Measurements from ENCODE around the gene GABPB1.

Gene GABPB1

GRCh38 chr15:50275091-50275490 lies 79.9 kb downstream of the GABPB1 start:
- DNase-seq = no peak

DNA sequence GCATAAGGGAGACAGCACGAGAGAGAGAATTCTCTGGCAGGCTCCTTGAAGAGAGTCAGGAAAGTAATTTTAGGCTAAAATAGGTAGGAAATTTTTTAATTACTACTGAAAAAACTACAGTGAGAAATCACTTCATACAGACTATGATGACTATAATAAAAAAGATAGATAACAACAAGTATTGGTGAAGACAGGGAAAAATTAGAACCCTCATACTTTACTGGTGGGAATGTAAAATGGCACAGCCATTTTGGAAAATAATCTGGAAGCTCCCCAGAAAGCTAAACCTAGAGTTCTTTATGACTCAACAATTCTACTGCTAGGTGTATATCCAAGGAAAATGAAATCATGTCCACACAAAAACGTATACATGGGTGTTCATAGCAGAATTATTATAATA lies 87.4 kb downstream of the GABPB1 start:
- no peak for DNase-seq

- no peak for DNase-seq
These were observed 89.4 kb downstream of the GABPB1 start, which contains the start of gene HDC for GRCh38 chr15:50265620-50266019. TSS of gene HDC (minus strand) at chr15:50265726. CDS start at chr15:50265623, 103 bp downstream.

- DNase-seq = peak; percentile 75
These were observed 92.5 kb downstream of the GABPB1 start for GRCh38 chr15:50262533-50262932.

DNA sequence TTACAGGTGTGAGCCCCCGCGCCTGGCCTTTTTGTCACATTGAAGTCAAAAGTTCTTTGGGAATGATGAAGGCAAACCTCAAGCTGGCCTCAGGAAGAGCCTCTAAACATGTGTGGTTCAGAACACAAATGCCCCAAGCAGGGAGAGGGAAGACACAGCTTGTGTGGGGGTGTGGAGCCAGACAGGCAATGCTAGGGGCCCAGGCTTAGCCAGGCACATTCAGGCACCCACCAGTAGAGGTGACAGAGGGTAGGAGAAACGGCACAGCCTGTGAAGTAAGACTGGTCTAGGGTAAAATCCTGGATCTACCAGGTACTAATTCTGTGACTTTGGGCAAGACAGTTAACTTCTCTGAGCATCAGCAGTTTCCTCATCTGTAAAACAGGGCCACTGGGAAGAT lies 93.0 kb downstream of the GABPB1 start:
- DNase-seq = no peak

GRCh38 chr15:50260969-50261496 lies 94.0 kb downstream of the GABPB1 start:
- DNase-seq = no peak

GRCh38 chr15:50259276-50259675 lies 95.7 kb downstream of the GABPB1 start:
- DNase-seq = no peak

DNA sequence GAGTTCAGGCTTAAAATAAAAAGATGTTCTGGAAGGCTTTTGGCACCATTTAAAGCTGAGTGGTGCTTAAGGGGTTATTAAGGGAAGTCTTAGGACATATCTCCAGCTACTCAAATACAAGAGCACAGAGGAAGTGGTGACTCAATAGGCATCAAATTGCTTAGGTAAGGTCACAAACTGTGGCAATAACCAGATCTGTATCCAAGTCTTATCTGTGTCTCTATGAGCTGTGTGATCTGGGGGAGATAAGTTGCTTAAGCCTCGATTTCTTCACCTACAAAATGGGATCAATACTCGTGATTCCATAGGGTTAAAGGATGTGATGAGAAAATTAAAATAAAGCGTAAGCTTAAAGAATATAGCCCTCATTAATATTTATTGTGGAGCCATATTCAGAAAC lies 97.1 kb downstream of the GABPB1 start:
- no peak for DNase-seq

GRCh38 chr15:50257332-50257731 lies 97.7 kb downstream of the GABPB1 start:
- DNase-seq = no peak

DNA sequence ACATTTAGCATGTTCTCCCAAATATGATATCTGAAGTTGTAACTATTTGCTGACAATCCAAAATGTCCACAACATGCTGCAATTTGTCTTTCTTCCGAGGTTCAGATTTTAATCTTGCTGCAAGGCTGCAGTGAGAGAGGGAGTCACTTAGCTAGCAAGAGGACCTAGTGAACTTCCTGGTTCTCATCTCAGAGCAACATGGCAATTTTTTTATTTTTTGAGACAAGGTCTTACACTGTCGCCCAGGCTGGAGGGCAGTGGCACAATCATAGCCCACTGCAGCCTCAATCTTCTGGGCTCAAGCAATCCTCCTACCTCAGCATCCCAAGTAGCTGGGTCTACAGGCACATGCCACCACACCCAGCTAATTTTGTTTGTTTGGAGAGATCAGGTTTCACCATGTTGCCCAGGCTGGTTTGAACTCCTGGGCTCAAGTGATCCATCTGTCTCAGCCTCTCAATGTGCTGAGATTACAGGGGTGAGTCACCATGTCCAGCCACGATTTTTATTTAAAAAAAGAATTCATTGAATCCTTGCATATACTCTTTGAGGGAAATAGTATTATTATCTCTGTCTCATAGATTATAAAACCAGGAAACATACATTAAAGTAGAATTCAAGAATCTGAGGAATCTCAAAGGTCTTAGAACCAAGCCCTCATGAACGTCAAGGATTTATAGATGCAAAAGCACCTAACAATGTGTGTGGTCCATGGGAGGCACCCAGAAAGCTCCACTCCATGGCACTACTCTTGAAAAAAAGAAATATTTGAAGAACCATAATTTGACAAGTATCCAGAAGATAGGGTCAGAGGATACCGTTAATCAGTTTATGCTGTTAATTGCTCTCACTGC lies 98.6 kb downstream of the GABPB1 start:
- no peak for DNase-seq

DNA sequence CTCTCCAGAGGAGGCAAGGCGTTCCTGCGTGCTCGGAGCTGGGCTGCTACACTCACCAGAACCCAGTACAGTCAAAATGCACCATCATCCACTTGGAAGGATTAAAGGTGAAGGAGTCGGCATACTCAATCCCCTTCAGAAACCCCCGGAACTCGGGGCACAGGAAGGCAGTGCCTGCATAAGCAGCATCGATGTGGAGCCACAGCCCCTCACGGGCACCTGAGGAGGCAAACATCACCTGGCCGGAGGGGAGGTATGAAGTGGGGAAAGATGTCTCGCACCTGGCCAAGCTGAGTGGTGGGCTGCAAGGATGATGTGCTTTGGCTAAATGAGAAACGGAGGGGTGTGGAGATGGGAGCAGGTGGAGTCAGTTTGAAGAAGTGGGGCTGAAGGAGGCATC lies 102.4 kb downstream of the GABPB1 start:
- DNase-seq = no peak

DNA sequence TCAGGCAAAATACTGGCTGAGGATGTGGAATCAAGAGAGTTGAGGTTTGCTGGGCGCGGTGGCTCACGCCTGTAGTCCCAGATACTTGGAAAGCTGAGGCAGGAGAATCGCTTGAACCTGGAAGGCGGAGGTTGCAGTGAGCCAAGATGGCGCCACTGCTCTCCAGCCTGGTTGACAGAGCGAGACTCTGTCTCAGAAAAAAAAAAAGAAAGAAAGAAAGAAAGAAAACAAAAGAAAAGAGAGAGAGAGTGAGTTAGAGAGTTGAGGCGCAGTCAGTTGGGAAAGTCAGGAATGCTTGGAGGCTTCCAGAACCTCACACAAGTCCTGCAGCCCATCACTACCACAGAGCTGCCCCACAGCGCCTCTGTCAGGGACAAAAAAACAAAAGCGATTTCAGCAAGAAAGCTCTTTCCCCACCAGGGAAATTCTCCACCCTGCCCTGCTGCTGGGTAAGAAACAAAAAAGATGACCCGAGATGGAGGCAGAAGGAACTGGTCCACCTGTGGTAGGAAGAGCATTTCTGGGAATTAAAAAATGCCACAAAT lies 103.3 kb downstream of the GABPB1 start:
- no peak for DNase-seq

- DNase-seq = no peak
These were observed 104.1 kb downstream of the GABPB1 start for GRCh38 chr15:50250760-50251394.

GRCh38 chr15:50249704-50250103 lies 105.3 kb downstream of the GABPB1 start:
- no peak for DNase-seq

- no peak for DNase-seq
These were observed 105.9 kb downstream of the GABPB1 start for GRCh38 chr15:50248994-50249582.

- peak; percentile 77 for DNase-seq
These were observed 107.0 kb downstream of the GABPB1 start for GRCh38 chr15:50247819-50248655.

GRCh38 chr15:50246631-50247030 lies 108.4 kb downstream of the GABPB1 start:
- DNase-seq = no peak

DNA sequence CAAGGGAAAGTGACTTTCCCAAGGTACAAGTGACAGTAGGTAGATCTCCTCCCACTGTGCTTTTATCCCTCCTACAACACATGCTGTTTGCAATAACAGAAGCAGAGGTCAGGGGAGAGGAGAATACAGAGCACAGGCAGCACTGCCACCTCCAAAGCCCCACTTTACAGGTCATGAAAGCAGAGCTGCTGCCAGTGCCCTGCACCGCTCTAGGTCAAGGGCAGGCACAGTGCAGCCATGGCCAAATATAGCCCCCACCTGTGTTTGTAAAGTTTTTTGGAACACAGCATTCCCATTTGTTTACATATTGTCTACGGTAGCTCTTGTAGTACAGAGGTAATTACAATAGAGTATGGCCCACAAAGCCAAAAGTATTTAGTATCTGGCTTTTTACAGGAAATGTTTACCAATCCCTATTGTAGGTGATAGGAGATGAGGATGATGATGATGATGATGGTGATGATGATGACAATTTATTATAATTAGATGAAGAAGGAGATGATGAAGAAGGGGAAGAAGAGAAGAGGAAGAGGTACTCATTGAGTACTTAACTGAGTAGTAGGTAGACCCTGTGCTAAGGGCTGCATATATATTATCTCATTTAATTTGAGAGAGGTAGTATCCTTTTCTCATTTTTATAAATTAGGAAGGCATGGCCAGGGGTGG lies 109.9 kb downstream of the GABPB1 start:
- no peak for DNase-seq

GRCh38 chr15:50244153-50244552 lies 110.8 kb downstream of the GABPB1 start:
- no peak for DNase-seq

DNA sequence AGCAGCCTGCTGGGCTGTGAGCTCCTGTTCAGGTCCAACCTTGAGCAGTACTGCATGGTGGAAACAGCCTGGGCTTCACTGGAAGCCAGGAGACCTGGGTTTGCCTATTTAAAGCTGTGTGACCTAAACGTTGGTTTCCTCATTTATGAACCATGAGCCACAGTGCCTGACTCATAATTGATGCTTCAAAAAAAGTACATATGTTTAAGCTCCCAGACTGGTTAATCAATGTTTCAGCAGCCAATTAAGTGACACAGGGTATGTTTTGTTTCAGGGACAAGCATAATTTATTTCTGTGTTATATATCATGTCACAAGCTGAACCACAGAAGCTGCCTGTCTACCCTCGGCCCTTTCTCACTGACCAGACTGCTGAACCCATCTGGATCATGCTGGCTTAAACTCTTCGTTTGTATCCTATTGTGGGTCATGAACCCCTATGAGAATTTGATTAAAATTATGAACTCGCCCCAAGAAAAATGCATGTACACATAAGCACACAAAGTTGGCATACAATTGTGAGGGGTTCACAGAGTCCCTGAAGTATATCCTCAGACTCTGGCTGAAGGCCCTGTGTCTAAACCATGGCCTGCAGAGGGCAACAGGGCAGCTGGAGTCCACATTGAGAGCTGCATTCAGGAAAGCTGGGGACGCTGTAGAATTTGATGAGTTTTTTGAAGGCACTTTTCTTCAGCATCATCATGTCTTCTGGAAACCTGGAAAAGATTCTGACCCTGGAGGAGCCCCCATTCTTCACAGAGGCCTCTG lies 113.1 kb downstream of the GABPB1 start:
- no peak for DNase-seq

- DNase-seq = no peak
These were observed 116.7 kb downstream of the GABPB1 start for GRCh38 chr15:50238255-50238654.

Measured in activated effector memory CD4-positive, alpha-beta T cell treated with anti-CD3 and anti-CD28 coated beads, Interleukin-2, amount 50 U/mL, for 16 hours (primary cell).